ENCODE measurements around the gene AIRE.

The AIRE gene

GRCh38 chr21:44304877-44305293 lies 19.2 kb downstream of the AIRE start:
- Histone ChIP-seq H3F3A (ENCODE audit: insufficient read depth) (no peaks in the 10 kb centered on the region), H3K9me3 (ENCODE audit: insufficient read depth, low read length) (no peaks in the 10 kb centered on the region), H3K4me2 (ENCODE audit: low read depth, low read length, poor library complexity, severe bottlenecking) (no peak overlapping the region), H4K20me1 (ENCODE audit: low read depth, low read length) (no peaks in the 10 kb centered on the region; the same call in 1 of the 2 replicates), H3K36me3 (ENCODE audit: low read length) (no peaks in the 10 kb centered on the region), H3K9me2 (replicated peaks; ENCODE audit: insufficient read depth, low read length) (no peaks in the 10 kb centered on the region), H3K4me3 (ENCODE audit: insufficient read depth, low read length, poor library complexity, severe bottlenecking) (no peak overlapping the region), H2AFZ (ENCODE audit: low read depth, low read length, severe bottlenecking) (no peak overlapping the region), H3K9ac (ENCODE audit: low read length) (no peak overlapping the region), H3K79me2 (ENCODE audit: insufficient read depth, low read length) (peaks cover 27% of the 10 kb centered on the region), H3K27me3 (ENCODE audit: low read length) (no peaks in the 10 kb centered on the region), H3K27ac (ENCODE audit: low read depth, low read length) (no peak overlapping the region)
- no peak for TF ChIP-seq EZH2phosphoT487 (conservative IDR thresholded peaks at IDR 0.05; ENCODE audit: low read length)
- TF ChIP-seq CTCF (IDR thresholded peaks at IDR 0.05; ENCODE audit: insufficient read depth, low read length, poor library complexity, severe bottlenecking) = peak; percentile 64

- Histone ChIP-seq H3K4me3 (ENCODE audit: insufficient read depth, low read length, poor library complexity, severe bottlenecking) (no peak overlapping the region), H3K9ac (ENCODE audit: low read length) (no peak overlapping the region), H4K20me1 (ENCODE audit: low read depth, low read length) (no peaks in the 10 kb centered on the region; the same call in 1 of the 2 replicates), H3K36me3 (ENCODE audit: low read length) (no peaks in the 10 kb centered on the region), H3K27me3 (ENCODE audit: low read length) (no peaks in the 10 kb centered on the region), H3K9me3 (ENCODE audit: insufficient read depth, low read length) (no peaks in the 10 kb centered on the region), H2AFZ (ENCODE audit: low read depth, low read length, severe bottlenecking) (no peak overlapping the region), H3F3A (ENCODE audit: insufficient read depth) (no peaks in the 10 kb centered on the region), H3K9me2 (replicated peaks; ENCODE audit: insufficient read depth, low read length) (no peaks in the 10 kb centered on the region), H3K27ac (ENCODE audit: low read depth, low read length) (no peak overlapping the region), H3K79me2 (ENCODE audit: insufficient read depth, low read length) (peaks cover 23% of the 10 kb centered on the region), H3K4me2 (ENCODE audit: low read depth, low read length, poor library complexity, severe bottlenecking) (no peak overlapping the region)
- TF ChIP-seq EZH2phosphoT487 (conservative IDR thresholded peaks at IDR 0.05; ENCODE audit: low read length) = no peak
- no peak for TF ChIP-seq CTCF (IDR thresholded peaks at IDR 0.05; ENCODE audit: insufficient read depth, low read length, poor library complexity, severe bottlenecking)
Measured at GRCh38 chr21:44305691-44306090, 20.0 kb downstream of the AIRE start.

DNA sequence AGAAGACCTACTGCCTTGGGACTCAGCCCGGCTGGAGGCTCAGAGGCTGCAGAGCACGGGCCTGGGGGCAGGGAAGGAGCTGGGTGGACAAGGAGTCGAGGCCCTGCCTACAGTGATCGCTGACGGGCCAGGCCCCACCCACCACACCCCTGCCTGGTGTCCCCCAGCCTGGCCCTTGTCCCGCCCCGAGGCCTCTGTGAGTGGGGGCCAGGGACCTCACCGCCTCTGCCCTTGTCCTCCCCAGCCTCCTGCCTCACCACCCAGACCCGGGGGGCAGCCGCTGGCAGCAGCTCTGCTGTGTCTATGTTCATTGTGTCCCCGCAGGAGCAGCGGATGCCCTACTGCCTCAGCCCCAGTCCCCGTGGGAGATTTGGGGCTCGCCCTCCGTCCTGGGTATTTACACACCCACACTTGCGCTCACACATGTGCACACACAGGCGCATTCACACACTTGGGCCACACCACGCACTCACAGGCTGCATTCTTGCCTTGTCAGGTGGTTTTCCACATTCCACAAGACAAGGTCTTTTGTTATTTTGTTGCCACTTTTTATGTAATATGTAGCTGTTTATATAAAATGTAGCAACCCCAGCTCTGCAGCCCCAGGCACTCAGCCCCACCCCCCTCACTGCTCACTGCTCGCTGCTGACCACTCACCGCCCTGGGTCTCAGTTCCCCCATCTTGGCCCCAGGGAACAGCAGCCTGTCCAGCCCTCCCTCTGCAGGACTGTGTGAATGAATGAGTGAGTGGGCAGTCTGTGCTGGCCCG lies 21.4 kb downstream of the AIRE start:
- Histone ChIP-seq H3K9me2 (replicated peaks; ENCODE audit: insufficient read depth, low read length) (no peaks in the 10 kb centered on the region), H3K9me3 (ENCODE audit: insufficient read depth, low read length) (no peaks in the 10 kb centered on the region), H4K20me1 (ENCODE audit: low read depth, low read length) (no peaks in the 10 kb centered on the region; the same call in 1 of the 2 replicates), H3K27me3 (ENCODE audit: low read length) (no peaks in the 10 kb centered on the region), H3K36me3 (ENCODE audit: low read length) (no peaks in the 10 kb centered on the region), H3K9ac (ENCODE audit: low read length) (no peak overlapping the region), H3K27ac (ENCODE audit: low read depth, low read length) (no peak overlapping the region), H3F3A (ENCODE audit: insufficient read depth) (no peaks in the 10 kb centered on the region), H2AFZ (ENCODE audit: low read depth, low read length, severe bottlenecking) (no peak overlapping the region), H3K4me2 (ENCODE audit: low read depth, low read length, poor library complexity, severe bottlenecking) (no peak overlapping the region), H3K4me3 (ENCODE audit: insufficient read depth, low read length, poor library complexity, severe bottlenecking) (no peak overlapping the region), H3K79me2 (ENCODE audit: insufficient read depth, low read length) (0 out of 2 replicates have a peak, but pooled peaks cover 12% of the 10 kb centered on the region)
- TF ChIP-seq CTCF (IDR thresholded peaks at IDR 0.05; ENCODE audit: insufficient read depth, low read length, poor library complexity, severe bottlenecking) (no peak), EZH2phosphoT487 (conservative IDR thresholded peaks at IDR 0.05; ENCODE audit: low read length) (no peak)

Measured in SU-DHL-6 (cell line).